Glomerular visceral epithelial cell (primary cell): ENCODE measurements around the gene ZFYVE28.
"Not testable (repeated sequence)": the region's sequence is repeated elsewhere in the genome, so short reads cannot be mapped to it uniquely, and the experiment has no call there.

Experiments
- DNase-seq: peaks from one replicate; pipeline ENCODE4 v3.0.0-alpha.2; 2016; ENCODE audit errors: extremely low spot score

ZFYVE28 gene

GRCh38 chr4:2289311-2289954 lies 129.0 kb downstream of the ZFYVE28 start:
- no peak for DNase-seq

- no peak for DNase-seq
These were observed 130.3 kb downstream of the ZFYVE28 start for GRCh38 chr4:2288051-2288541.

GRCh38 chr4:2287594-2287915 lies 130.9 kb downstream of the ZFYVE28 start:
- no peak for DNase-seq

- no peak for DNase-seq
These were observed 131.4 kb downstream of the ZFYVE28 start for GRCh38 chr4:2286904-2287593.

GRCh38 chr4:2285613-2286381 lies 132.6 kb downstream of the ZFYVE28 start:
- no peak for DNase-seq

- DNase-seq: peak; percentile 37
These were observed 133.4 kb downstream of the ZFYVE28 start for GRCh38 chr4:2284934-2285612.

GRCh38 chr4:2284161-2284933 lies 134.1 kb downstream of the ZFYVE28 start:
- DNase-seq: no peak

GRCh38 chr4:2283199-2283711 lies 135.2 kb downstream of the ZFYVE28 start:
- no peak for DNase-seq

- no peak for DNase-seq
These were observed 136.7 kb downstream of the ZFYVE28 start for GRCh38 chr4:2281575-2282343.

- DNase-seq: no peak
These were observed 137.7 kb downstream of the ZFYVE28 start for GRCh38 chr4:2280531-2281300.

GRCh38 chr4:2277956-2278355 lies 140.5 kb downstream of the ZFYVE28 start:
- no peak for DNase-seq

- no peak for DNase-seq
These were observed 141.7 kb downstream of the ZFYVE28 start for GRCh38 chr4:2276581-2277325.

- no peak for DNase-seq
These were observed 142.7 kb downstream of the ZFYVE28 start for GRCh38 chr4:2275546-2276251.

GRCh38 chr4:2275044-2275397 lies 143.4 kb downstream of the ZFYVE28 start:
- not testable (repeated sequence) for DNase-seq

- DNase-seq: no peak
These were observed 144.0 kb downstream of the ZFYVE28 start for GRCh38 chr4:2274320-2275043.

- no peak for DNase-seq
These were observed 144.7 kb downstream of the ZFYVE28 start for GRCh38 chr4:2273657-2274319.

GRCh38 chr4:2273221-2273620 lies 145.2 kb downstream of the ZFYVE28 start:
- DNase-seq: no peak
